Measurements from ENCODE around the gene CXorf38.

Gene CXorf38

DNA sequence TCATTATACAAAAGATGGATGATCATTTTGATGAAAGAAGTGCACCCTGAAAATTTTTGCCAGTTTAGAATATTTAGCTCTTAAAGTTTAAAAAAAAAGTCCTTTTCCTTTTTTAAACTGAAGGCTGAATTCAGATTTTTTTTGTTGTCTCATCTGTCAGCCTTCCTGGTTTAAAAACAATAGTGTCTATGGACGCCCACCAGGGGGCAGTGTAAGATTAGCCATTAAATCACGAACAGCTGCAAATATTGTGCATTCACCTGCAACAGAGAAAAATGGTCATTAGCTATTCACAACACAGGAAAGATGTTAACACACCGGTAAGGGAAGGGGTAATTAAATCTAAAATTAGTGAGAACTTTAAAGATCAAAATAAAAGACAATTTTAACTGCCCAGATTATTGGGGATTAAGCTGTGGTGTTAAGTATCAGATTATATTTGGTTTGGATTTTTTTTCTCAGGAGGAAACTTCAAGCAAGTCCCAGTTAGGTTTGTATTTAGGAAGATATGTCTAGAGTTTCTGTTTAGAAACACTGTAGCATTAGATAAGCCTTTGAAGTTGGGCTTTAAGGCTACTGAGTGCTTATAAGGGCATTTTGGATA, 4.4 kb upstream of the CXorf38 start:
- TF ChIP-seq FOXM1 (IDR thresholded peaks at IDR 0.05; ENCODE audit: borderline replicate concordance, low read depth), result no peak
- no peak for TF ChIP-seq NFIC (IDR thresholded peaks at IDR 0.05)
- no peak for TF ChIP-seq TCF12 (IDR thresholded peaks at IDR 0.05; ENCODE audit: low read depth)
- peak; percentile 60 for TF ChIP-seq RAD21 (IDR thresholded peaks at IDR 0.05; ENCODE audit: low read depth)
- no peak for TF ChIP-seq EP300 (IDR thresholded peaks at IDR 0.05; ENCODE audit: borderline replicate concordance)
- TF ChIP-seq, protein P1, sequence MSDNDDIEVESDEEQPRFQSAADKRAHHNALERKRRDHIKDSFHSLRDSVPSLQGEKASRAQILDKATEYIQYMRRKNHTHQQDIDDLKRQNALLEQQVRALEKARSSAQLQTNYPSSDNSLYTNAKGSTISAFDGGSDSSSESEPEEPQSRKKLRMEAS (IDR thresholded peaks at IDR 0.05), result no peak

DNA sequence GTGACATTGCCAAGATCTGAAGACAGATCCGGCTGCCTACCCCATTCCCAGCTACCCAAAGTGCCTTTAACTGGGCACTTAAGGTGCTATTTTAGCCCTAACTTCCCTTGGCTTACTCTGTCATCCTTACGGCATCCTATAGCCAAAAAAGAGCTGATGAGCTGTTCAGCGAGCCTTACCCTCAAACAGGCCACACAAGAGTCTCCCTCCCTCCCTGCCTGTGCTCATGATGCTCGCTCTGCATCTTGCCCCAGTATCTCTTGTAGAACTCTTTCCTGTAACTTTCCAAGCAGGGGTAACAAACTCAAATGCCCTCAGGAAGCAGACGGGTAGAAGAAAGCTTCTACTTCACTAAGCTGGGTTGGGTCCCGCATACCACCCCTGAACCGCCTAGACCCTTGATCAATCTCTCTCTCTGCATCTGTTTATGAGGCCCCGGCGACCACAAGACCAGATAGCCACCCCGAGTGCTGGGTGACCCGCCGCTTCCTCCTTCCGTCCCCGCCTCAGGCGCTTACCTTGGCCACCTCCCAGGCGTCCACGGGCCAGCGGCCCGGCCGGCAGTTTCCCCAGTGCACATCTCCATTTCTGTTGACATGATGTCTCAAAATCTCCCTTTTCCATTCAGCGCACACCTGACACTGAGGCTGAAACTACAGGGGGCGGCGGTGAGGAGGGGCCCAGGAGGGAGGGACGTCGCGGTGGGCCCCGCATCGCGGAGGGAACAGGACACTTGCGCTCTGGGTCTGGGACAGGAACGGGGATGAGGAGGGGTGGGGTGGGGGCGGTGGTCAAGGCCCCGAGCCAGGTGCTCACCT, 663 bp downstream of the CXorf38 start:
- no peak for TF ChIP-seq NFIC (IDR thresholded peaks at IDR 0.05)
- TF ChIP-seq, protein P2, sequence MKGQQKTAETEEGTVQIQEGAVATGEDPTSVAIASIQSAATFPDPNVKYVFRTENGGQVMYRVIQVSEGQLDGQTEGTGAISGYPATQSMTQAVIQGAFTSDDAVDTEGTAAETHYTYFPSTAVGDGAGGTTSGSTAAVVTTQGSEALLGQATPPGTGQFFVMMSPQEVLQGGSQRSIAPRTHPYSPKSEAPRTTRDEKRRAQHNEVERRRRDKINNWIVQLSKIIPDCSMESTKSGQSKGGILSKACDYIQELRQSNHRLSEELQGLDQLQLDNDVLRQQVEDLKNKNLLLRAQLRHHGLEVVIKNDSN (IDR thresholded peaks at IDR 0.05), result no peak

DNA sequence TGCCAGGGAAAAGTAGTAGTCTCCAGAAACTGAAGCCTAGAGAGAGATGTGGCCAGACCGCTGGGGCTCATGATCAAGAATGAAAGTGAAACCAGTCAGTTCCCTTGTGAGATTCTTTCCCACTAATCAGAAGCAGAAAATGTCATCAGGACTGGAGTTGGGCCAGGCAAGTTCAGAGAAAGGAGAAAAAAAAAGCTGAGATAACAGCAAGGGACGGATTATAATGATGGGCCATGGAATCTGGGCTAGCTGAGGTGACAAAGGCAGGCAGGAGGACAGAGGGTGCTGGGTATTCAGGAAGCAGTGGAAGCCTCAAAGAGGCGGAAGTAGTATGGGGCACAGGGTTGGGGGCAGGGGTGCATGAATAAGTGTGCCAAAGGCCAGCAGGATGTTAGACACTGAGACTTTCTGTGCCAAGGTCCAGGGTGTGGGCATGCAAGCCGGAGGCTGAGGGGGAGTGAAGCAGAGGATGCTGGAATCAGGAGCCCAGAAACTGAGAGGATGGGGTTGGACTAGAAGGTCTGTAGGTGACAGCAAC, 2.5 kb downstream of the CXorf38 start:
- TF ChIP-seq NFIC (IDR thresholded peaks at IDR 0.05) (no peak), ZBTB7A (IDR thresholded peaks at IDR 0.05; ENCODE audit: low read depth) (no peak), CEBPB (IDR thresholded peaks at IDR 0.05) (no peak), FOXM1 (IDR thresholded peaks at IDR 0.05; ENCODE audit: borderline replicate concordance, low read depth) (no peak), TCF12 (IDR thresholded peaks at IDR 0.05; ENCODE audit: low read depth) (no peak), EP300 (IDR thresholded peaks at IDR 0.05; ENCODE audit: borderline replicate concordance) (no peak), CREB1 (IDR thresholded peaks at IDR 0.05; ENCODE audit: low read depth) (no peak), EGR1 (IDR thresholded peaks at IDR 0.05) (no peak), YY1 (IDR thresholded peaks at IDR 0.05; ENCODE audit: low read depth) (no peak), TEAD4 (IDR thresholded peaks at IDR 0.05) (no peak), RAD21 (IDR thresholded peaks at IDR 0.05; ENCODE audit: low read depth) (no peak), TAF1 (IDR thresholded peaks at IDR 0.05; ENCODE audit: low read depth) (no peak)
- TF ChIP-seq, protein P3, sequence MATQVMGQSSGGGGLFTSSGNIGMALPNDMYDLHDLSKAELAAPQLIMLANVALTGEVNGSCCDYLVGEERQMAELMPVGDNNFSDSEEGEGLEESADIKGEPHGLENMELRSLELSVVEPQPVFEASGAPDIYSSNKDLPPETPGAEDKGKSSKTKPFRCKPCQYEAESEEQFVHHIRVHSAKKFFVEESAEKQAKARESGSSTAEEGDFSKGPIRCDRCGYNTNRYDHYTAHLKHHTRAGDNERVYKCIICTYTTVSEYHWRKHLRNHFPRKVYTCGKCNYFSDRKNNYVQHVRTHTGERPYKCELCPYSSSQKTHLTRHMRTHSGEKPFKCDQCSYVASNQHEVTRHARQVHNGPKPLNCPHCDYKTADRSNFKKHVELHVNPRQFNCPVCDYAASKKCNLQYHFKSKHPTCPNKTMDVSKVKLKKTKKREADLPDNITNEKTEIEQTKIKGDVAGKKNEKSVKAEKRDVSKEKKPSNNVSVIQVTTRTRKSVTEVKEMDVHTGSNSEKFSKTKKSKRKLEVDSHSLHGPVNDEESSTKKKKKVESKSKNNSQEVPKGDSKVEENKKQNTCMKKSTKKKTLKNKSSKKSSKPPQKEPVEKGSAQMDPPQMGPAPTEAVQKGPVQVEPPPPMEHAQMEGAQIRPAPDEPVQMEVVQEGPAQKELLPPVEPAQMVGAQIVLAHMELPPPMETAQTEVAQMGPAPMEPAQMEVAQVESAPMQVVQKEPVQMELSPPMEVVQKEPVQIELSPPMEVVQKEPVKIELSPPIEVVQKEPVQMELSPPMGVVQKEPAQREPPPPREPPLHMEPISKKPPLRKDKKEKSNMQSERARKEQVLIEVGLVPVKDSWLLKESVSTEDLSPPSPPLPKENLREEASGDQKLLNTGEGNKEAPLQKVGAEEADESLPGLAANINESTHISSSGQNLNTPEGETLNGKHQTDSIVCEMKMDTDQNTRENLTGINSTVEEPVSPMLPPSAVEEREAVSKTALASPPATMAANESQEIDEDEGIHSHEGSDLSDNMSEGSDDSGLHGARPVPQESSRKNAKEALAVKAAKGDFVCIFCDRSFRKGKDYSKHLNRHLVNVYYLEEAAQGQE (IDR thresholded peaks at IDR 0.05; ENCODE audit: low read depth), result no peak
- TF ChIP-seq, protein P2 (IDR thresholded peaks at IDR 0.05), result no peak
- TF ChIP-seq, protein P1 (IDR thresholded peaks at IDR 0.05), result no peak

DNA sequence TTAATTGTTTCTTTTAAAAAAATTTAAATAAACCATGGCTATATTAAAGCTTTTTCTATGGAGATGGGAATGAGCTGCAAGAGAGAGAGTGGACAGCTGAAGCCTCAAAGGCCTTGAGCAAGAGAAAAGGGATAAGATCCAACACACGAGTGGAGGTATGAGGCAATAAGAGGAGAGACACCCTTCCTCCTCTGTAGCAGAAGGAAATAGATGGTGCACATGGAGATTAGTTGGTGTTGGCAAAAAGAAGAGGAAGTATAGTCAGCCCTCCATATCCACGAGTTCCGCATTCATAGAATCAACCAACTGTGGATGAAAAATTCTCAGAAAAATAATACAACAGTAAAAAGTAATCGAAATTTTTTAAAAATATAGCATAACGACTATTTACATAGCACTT, 3.2 kb downstream of the CXorf38 start:
- TF ChIP-seq TEAD4 (IDR thresholded peaks at IDR 0.05) (no peak), CEBPB (IDR thresholded peaks at IDR 0.05) (no peak), CREB1 (IDR thresholded peaks at IDR 0.05; ENCODE audit: low read depth) (no peak), TCF12 (IDR thresholded peaks at IDR 0.05; ENCODE audit: low read depth) (no peak), ZBTB7A (IDR thresholded peaks at IDR 0.05; ENCODE audit: low read depth) (no peak), TAF1 (IDR thresholded peaks at IDR 0.05; ENCODE audit: low read depth) (no peak), RAD21 (IDR thresholded peaks at IDR 0.05; ENCODE audit: low read depth) (no peak), EP300 (IDR thresholded peaks at IDR 0.05; ENCODE audit: borderline replicate concordance) (no peak), YY1 (IDR thresholded peaks at IDR 0.05; ENCODE audit: low read depth) (no peak)
- TF ChIP-seq, protein P2 (IDR thresholded peaks at IDR 0.05), result no peak
- TF ChIP-seq, protein P3 (IDR thresholded peaks at IDR 0.05; ENCODE audit: low read depth), result no peak
- TF ChIP-seq, protein P1 (IDR thresholded peaks at IDR 0.05), result no peak

DNA sequence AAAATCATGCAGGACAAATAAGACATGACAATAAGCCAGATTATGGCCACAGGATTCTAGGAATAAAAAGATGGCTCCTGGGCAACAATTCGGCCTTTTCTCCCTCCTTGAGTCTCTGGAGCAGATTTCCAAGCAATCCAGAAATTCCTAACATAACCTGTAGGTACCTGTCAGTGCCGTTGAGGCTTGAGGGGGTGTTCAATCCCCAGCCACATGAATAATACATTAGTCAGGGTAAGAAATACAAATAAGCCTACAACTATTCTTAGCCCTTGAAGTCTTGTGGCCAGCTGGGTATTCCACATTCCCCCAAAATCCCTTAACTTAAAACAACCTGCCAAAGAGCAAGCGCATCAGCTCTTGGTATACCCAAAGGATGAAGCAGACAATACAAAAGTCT, 9.7 kb downstream of the CXorf38 start:
- TF ChIP-seq TEAD4 (IDR thresholded peaks at IDR 0.05) (no peak), FOXM1 (IDR thresholded peaks at IDR 0.05; ENCODE audit: borderline replicate concordance, low read depth) (no peak), TAF1 (IDR thresholded peaks at IDR 0.05; ENCODE audit: low read depth) (no peak), CEBPB (IDR thresholded peaks at IDR 0.05) (no peak), ZBTB7A (IDR thresholded peaks at IDR 0.05; ENCODE audit: low read depth) (no peak), EGR1 (IDR thresholded peaks at IDR 0.05) (no peak)
- TF ChIP-seq, protein P2 (IDR thresholded peaks at IDR 0.05), result no peak

All from Ishikawa (cell line).